Measurements from ENCODE around the gene SHISA6.
"Not testable (repeated sequence)": the region's sequence is repeated elsewhere in the genome, so short reads cannot be mapped to it uniquely, and the experiment has no call there.

Gene SHISA6

DNA sequence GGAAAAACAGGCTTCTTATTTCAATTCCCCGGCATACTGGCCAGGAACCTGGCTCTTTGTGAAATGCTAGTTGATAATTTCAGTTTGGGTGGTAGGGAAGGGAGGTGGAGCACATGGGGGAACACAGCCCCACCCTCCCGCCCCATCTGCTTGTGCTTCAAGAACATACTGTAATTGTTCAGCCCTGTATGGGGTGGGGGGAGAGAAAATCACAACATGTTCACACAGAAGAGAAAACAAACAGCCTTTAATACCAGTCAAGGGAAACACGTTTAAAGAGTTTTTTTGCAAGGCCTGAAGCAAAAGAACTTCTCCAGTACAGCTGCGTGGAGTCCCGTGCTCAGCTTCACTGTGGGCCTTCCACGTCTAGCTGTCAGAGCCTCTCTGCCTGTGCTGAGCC lies 59.7 kb downstream of the SHISA6 start:
- TF ChIP-seq, protein P1, sequence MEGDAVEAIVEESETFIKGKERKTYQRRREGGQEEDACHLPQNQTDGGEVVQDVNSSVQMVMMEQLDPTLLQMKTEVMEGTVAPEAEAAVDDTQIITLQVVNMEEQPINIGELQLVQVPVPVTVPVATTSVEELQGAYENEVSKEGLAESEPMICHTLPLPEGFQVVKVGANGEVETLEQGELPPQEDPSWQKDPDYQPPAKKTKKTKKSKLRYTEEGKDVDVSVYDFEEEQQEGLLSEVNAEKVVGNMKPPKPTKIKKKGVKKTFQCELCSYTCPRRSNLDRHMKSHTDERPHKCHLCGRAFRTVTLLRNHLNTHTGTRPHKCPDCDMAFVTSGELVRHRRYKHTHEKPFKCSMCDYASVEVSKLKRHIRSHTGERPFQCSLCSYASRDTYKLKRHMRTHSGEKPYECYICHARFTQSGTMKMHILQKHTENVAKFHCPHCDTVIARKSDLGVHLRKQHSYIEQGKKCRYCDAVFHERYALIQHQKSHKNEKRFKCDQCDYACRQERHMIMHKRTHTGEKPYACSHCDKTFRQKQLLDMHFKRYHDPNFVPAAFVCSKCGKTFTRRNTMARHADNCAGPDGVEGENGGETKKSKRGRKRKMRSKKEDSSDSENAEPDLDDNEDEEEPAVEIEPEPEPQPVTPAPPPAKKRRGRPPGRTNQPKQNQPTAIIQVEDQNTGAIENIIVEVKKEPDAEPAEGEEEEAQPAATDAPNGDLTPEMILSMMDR (IDR thresholded peaks at IDR 0.05; ENCODE audit: extremely low read depth, missing control alignments), result no peak
- no peak for DNase-seq (ENCODE audit: low spot score)

DNA sequence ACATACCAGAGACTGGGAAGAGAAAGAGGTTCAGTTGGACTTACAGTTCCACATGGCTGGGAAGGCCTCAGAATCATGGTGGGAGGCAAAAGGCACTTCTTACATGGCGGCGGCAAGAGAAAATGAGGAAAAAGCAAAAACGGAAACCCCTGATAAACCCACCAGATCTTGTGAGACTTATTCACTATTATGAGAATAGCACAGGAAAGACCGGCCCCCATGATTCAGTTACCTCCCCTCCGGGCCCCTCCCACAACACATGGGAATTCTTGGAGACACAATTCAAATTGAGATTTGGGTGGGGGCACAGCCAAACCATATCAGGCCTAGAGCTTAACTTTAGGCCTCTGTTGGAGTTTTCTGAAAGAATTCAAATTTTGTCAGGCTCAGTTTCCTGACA lies 60.9 kb downstream of the SHISA6 start:
- DNase-seq (ENCODE audit: low spot score), result not testable (repeated sequence)

DNA sequence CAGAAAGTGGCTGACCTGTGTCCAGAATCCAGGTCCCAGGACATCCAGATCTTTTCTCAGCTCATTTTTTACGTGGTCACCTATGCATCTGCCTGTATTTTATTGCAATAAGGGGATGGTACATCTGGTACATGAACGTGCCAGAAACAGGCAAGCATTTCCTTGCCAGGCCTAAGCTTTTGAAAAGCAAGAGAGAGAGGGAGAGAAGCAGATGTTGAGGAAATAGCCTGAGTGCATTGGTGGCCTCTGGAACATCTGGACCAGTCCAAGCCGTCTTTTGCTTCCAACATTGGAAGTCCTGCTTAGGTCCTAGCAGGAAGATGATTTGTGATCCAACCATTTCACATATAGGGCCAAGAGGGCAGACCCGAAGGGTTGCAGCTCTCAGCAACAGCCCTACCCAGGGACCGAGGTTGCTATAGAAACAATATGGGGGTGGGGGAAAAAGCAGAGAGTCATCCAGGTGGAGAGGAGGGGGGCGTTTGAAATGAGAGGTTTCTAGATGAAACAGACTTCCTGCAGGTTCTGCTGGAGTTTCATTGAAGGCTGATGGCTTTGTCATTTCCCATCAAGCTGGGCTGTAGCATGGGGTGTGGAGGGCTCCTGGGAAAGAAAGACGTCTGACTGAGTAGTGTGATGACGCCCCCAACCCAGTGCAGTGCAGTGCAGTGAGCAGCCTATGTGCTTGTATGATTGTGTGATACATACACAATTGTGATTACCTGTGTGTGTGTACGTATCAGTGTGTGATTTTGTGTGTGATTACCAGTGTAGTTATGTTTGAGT lies 61.6 kb downstream of the SHISA6 start:
- TF ChIP-seq, protein P1 (IDR thresholded peaks at IDR 0.05; ENCODE audit: extremely low read depth, missing control alignments), result no peak
- DNase-seq (ENCODE audit: low spot score), result no peak

DNA sequence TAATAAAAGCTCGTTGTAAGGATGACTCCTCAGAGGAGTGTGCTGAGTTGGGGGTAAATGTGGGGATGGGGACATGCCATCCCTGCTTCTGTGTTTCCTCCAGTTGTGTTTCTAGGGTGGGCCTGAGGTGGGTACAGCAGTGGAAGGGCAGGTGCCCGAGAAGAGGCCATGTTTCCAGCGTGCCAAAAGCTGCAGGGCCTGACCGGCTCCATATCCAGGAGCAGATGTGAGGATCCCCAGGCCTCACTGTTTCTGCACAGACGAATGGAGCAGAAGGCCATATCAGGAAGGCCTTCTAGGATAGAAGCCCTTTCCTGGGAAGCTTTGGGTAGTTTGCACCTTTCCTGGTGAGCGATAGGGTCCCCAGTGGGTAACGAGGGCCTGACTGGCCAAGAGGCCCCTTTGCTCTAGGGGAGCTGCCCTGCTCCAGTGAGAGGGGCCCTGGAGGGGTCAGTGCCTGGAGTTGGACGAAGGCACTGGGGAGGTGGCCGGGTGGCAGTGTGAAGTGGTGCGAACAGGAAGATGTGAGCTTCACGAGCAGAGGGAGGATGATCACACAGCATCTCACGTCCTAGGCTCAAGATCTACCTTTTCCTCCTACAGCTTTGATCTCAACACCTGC lies 62.9 kb downstream of the SHISA6 start:
- TF ChIP-seq, protein P1 (IDR thresholded peaks at IDR 0.05; ENCODE audit: extremely low read depth, missing control alignments), result no peak
- no peak for DNase-seq (ENCODE audit: low spot score)

DNA sequence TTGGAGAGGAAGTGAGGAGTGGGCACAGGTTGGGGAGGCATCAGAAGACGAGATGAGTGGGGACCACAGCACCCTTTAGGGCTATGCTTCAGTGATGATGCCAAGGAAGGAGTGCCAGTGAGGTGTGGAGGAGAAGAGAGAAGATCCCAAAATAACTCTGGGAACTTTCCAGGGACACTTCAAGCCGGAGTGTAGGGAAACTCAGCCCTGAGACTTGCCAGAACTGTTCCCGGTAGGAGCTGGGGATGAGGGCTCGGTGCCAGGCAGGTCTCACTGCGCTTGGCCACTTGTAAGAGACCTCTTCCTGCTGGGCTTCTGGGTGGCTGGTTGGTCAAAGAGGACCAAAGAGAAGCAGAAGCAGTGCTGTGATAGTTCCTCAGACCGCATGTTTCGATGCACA lies 63.6 kb downstream of the SHISA6 start:
- no peak for DNase-seq (ENCODE audit: low spot score)
- TF ChIP-seq, protein P1 (IDR thresholded peaks at IDR 0.05; ENCODE audit: extremely low read depth, missing control alignments), result no peak

DNA sequence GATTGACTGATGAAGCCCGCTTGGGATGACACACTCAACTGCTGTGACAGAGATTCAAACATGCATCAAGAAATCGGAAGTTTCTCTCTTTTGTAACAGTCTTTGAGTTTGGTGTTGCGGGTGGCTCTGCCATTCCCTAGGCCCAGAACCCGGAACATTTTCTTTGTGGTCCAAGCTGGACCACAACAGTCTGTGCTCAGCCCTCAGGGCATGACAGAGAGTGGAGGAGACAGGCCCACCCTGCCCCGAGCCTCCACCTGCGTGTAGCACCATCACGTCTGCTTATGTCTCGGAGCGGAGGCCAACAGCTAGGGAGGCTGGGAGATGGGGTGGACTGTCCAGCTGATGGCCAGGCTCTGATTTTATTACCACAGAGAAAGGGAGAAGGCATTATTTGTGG lies 64.5 kb downstream of the SHISA6 start:
- no peak for DNase-seq (ENCODE audit: low spot score)

DNA sequence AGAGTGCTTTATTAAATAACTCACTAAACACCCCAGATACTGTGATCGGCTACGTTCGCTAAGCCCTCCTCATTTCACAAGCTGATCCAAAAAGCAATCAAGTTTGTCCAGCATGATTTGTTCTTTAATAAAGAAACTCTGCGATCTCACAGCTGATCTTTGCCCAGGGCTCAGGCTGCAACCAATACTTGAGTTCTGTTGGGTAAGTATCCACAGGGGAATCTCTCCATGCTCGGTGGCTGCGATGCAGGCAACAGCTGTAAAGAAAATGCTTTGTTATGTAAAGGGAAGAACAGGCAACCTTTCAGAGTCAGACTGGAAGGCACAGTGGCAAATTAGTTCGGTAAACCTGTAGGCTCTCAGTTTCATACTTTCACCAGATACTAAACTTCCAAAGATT lies 67.5 kb downstream of the SHISA6 start:
- TF ChIP-seq, protein P1 (IDR thresholded peaks at IDR 0.05; ENCODE audit: extremely low read depth, missing control alignments), result no peak
- DNase-seq (ENCODE audit: low spot score), result no peak

More for the DNA sequence above, 64.5 kb downstream of the SHISA6 start:
- TF ChIP-seq, protein P1 (IDR thresholded peaks at IDR 0.05; ENCODE audit: extremely low read depth, missing control alignments), result no peak

DNA sequence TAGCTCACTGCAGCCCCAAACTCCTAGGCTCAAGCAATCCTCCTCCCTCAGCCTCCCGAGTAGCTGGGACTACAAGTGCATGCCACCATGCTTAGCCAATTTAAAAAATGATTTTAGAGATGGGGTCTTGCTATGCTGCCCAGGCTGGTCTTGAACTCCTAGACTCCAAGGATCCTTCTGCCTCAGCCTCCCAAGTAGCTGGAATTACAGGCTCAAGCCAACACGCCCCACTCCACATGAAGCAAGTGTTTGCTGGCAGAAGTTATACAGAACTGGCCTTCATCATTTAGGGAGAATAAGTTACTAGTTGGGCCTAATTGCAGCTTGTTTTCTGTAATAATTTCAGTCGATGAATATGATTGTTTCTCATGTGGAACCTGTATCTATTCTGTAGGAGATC lies 68.0 kb downstream of the SHISA6 start:
- TF ChIP-seq, protein P1 (IDR thresholded peaks at IDR 0.05; ENCODE audit: extremely low read depth, missing control alignments), result no peak

More for the DNA sequence above, 68.0 kb downstream of the SHISA6 start:
- no peak for DNase-seq (ENCODE audit: low spot score)

Data from GM20000 (cell line).